HG02610 (cell line): Measurements from ENCODE around the gene FAM3B.

Source experiments
- ATAC-seq: cut with Tn5 transposase; IDR thresholded peaks from one replicate; pipeline ENCODE4 v1.9.1; 2021; ENCODE audit warnings: mild to moderate bottlenecking, moderate library complexity; ENCODE audit not compliant: unreplicated experiment

Gene FAM3B

DNA sequence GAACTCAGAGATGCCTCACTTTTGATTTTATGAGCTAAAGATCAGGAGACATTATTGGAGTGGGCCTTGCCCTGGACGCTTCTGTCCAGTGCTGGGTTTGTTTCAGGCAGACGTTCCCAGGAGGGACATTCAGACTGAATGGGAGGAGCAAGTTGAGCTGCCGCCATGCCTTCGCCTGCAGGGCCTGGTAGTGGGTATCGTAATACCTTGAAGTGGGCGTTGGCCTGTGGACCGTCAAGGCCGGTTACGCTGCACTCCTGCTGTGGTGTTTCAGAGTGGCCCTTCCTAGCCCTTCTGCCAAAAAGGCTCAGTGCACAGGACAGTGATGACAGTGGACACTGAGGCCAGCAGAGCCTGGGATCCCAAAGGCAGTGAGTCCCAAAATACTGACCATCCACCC, 1.6 kb downstream of the FAM3B start:
- ATAC-seq = no peak

DNA sequence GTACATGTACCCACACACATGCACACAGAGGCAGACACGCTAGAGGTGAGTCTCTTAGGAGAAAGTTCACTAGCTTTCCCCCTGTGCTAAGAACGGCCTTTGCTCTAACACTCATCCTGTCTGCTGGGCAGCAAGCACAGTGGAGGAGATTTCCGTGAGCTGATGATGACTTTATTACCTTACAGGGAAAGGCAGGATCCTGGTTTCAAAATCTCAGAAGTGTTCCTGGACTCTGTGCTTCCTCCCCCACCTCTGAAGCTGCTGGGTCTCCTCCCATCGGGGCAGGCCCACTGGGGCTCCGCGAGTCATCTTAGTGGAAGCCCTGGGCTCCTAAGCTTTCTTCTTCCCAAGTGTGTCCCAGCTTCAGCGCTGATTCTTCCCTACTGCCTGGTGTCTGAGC, 2.7 kb downstream of the FAM3B start:
- ATAC-seq = no peak

DNA sequence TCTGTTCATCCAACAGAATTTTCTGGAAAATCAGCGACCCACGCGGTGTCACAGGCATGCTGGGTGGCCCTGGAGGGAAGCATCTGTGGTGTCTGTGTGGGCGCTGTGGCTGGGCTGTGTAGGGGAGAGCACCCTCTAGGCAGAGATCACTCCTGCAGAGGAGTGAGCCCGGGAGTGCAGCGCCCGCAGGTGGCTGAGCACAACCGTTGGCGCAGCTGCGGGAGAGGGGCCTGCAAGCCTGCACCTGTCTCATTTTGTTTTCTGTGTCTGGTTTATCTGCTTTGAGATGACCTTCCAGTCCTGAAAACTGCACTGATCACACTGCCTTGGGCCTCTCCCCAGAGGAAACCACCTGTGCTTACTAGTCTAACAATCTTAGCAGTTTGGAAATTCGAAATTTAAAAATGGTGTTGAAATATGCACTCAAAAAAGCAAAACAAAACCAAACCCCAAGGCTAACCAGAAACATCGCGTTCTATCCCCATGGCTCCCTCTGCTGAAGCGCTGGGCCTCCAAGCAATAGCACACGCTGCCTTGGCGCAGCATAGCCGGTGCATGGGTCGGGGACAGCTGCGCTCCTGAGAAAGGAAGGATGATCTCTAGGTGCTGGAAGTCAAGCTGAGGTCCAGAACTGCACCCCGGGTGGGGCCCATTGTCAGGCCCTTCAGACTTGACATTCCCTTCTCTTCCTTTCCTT, 4.8 kb downstream of the FAM3B start:
- ATAC-seq = no peak

DNA sequence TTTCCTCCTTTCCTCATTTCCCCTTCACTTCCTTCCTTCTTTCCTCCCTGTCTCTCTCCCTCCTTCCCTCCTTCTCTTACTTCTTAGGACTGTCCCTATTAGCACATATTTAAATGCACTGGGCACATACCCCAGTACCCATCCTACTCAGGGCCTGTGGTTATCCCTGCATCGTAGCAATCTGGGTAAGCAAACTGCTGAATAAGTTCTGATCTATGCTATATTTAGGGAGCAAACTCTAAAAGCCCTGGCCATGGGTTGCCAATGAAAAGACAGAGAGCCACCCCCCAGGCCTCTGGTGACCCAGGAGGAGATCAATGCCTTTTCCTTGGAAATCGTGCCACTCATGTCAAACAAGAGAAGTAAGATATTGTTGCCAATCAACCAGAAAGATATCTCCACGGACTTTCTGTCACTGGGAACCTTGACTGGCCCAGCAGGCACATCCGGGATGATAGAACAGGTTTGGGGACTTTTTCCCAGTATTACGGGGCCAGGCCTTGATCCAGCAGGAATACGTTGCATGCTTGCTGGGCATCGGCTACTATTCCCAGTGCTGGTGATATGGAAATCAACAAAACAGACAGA, 5.4 kb downstream of the FAM3B start:
- ATAC-seq = no peak

DNA sequence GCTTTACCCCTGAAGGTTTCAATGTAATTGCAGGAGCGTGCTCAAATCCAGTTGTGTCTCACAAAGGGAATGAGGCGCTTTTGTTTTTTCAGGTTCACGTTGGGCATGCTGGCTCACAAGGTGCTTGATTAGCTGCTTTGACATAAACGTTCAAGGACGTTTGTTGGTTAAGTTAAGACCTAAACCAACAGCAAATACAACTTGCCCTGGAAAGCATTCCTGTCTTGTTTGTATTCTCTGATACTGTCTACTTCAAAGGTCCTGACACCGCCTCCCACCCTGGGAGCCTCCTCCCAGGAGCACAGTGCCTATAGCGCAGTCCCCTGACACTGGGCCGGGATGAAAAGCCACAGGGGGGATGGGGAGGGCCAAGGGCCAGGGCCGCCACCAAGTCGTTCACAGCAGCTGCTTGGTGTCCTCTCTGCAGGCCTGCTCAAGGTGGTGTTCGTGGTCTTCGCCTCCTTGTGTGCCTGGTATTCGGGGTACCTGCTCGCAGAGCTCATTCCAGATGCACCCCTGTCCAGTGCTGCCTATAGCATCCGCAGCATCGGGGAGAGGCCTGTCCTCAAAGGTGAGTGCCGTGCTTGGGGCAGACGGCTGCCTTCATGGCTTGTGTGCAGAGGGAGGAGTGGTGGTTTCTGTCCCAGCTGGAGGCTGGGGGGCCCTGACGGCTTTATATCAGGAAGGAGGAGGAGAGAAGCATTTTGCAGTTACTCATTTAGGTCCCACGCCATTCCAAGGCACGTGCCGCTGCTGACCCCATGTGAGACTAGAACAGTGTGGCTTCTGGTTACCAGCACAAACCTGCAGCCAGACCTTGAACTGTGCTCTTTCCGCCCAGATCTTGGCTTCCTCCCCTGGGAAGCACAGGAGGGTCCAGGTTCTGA, 6.1 kb downstream of the FAM3B start:
- no peak for ATAC-seq

DNA sequence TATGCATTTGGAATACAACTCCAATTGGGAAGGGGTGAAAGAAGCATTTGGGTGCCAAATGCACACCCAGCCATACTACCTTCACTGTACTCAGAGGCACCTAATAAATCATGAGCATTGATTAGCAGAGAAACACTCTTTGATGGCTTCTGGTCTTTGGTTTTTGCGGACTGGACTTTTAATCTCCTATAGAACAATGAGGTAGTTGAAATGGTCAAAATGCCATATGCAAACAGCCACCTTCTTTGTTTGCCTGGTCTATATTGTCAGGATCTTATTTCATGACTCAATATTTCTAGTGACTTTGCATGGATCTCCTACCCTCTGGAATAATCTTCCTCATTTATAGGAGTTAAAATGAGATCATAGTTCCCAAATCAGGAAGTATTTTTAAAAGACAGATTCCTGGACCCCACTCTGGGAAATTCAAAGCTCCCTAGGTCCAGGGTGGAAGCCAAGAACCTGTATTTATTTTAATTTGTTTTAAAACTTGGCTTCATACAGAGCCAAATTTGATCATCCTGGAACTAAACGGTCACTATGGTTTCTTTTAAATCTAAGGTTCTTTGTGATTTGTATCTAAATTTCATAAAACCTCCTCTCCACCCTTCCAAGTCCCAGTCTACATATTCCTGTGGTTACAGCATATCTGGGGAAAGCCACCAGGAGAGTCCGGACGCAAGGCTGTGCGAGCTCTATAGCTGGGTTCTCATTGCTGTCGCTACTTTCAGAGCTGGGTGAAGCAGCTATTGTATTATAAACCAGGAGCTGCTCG, 8.7 kb downstream of the FAM3B start:
- no peak for ATAC-seq

DNA sequence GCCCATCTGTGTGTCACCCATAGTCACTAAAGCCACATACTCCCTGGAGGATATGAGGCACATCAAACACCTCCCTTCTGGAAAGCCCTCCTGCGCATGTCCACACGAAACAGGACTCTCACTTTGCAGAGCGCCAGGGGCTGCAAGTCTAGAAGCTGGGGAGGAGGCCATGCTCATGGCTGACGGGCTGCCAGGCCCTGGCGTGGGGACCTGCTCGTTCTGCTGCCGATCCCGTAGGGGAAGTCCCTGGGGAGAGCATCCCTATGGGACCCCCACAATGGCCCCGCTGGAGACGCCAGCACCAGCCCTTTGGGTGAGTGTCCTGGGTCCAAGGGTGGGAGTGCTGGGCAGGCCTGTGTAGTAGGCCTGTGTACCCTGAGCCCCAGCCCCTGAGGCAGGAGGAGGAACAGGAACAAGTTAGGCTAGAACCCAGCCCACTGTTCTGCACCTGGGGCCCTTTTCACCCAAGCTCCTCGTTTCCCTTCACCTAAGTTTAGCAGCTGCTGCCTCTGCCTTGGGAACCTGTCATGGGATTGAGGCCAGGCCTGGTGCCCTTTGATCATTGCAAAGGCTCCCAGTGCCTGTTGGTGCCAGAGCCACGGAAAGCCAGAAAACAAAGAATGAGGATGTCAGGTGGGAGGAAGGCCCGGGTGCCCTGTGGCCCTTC, 9.9 kb downstream of the FAM3B start:
- ATAC-seq = no peak

DNA sequence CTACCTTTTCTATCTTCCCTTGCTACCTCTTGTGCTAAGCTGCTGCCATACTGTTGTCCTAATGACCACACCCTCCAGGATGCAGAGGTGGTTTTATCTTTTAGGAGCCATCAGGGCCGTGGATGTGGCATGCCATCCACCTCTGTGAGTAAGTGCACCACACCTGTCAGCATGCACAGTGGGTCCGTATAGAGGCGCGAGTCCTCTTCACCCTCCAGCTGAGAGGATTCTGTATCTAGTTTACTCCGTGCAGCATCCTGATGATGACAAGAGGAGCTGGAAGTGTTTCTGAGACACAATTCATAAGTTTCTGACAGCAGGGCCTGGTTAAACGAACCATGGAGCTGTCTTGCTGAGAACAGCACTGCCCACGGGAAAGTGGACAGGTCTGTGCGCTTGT, 11.2 kb downstream of the FAM3B start:
- ATAC-seq = no peak

DNA sequence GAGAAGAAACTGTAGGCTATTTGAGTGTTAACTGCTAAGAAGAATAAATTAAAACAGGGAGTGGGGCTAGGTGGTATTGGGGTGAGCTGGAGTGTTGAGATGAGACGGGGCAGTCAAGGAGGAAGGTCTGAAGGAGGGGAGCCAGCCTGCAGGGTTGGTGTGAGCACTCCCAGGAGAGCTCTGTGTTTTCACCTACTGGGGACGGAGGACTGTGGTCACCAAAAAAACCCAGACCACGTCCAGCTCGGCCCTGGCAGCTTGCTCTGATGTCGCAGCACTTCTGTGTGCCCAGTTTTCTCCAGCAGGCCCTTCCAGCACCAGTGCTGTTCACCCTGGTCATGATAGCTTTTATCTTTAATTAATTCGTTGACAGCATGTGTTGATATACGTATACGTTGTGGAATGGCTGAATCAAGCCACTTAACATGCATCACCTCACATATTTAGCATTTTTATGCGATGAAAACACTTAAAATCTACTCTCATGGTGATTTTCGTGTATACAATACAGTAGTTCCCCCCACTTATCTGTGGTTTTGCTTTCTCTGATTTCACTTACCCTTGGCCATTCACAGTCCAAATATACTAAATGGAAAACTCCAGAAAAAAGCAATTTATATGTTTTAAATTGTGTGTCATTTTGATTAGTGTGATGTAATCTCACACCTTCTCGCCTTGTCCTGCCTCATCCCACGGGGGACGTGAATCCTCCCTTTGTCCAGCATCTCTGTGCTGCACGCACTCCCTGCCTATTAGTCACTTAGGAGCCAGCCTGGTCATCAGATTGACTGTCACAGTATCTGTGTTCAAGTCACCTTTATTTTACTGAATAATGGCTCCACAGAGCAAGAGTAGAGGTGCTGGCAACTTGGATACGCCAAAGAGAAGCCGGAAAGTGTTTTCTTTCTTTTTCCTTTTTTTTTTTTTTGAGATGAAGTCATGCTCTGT, 12.3 kb downstream of the FAM3B start:
- no peak for ATAC-seq

DNA sequence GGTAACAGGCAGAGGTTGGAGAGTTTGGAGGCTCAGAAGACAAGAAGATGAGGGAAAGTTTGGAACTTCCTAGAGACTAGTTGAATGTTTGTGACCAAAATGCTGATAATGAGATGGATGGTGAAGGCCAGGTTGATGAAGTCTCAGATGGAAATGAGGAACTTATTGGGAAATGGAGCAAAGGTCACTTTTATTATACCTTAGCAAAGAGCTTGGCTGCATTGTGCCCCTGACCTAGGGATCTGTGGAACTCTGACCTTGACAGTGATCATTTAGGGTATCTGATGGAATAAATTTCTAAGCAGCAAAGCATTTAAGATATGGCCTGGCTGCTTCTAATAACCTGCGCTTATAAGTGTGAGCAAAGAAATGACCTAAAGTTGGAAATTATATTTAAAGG, 17.2 kb downstream of the FAM3B start:
- no peak for ATAC-seq

DNA sequence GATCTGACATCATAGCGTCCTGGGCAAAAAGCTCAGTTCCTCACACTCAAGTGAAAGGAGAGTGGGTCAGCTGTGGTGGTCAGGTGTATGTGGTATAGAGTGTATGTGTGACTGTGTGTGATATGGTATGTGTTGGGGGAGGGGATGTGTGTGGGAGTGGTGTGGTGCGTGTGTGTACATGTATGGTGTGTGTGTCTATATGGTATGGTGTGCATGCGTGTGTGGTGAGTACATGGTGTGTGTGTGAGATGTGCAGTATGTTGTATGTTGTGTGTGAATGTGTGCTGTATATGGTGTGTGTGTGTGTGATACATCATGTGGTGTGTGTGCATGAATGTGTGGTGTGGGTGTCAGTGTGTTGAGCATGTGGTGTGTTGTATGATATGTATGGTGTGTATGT, 20.9 kb downstream of the FAM3B start:
- no peak for ATAC-seq

DNA sequence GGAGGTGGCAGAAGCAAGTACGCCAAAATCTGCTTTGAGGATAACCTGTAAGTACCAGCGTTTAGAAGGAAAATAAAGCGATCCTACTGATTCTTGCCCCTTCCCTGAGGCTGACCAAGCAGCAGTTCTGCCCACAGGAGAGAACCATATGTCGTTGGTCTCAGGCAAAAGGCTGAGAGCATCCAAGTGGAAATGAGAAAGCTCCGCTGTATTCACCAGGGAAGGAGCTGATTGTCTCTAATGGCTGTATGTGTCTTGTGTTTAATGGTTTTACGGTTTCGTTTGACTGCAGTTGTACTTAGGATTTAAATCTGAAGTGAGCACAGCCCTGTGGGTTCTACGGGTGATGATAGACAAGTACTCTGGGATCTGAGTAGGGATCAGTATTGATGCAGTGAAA, 21.9 kb downstream of the FAM3B start:
- no peak for ATAC-seq

DNA sequence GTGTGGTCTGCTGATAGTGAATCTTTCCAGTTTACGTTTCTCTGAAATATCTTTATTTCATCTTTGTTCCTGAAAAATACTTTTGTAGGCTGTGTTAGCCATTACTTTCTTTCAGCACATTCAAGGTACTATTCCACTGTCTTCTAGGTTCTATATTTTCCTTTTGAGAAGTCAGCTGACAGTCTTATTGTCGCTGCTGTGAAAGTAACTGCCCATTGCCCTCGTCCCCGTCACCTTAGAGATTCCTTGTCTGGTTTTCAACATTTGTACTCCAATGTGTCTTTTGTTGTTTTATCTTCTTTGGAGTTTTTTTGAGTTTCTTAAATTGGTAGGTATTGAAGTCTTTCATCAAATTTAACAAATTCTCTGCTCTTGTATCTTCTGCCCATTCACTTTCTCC, 25.4 kb downstream of the FAM3B start:
- ATAC-seq = no peak

DNA sequence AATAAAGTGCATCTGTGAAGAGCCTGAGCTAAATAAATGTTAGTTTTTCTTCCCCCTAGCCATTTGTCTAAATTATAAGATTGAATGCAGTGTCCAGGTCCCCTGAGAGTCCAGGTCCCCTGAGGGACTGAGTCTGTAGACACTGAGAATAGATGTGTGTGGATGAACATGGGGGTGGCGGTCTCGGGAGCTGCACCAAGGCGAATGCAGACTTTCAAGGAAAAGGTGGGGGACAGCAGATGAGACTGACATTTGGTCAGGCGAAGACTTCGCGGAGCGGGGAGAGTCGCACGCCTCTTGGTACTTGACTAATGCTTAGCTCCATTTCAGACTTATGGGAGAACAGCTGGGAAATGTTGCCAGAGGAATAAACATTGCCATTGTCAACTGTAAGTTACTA, 27.5 kb downstream of the FAM3B start:
- ATAC-seq = no peak

DNA sequence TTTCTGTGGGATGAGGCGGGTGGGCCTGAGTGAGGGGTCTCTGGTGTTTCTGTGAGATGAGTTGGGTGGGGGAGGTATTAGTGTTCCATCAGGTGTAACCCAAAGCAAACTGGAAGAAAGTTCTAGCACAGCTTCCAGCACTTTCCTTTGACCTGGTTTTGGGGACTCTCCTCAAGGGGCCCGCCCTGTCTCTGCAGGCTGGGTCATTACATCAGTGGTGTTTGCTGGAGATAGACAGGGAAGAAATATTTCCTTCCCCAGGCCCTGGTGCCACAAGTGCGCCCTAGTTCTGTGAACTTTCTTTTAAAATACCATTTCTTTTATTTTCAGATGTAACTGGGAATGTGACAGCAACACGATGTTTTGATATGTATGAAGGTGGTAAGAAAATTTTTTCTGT, 28.8 kb downstream of the FAM3B start:
- ATAC-seq = no peak

DNA sequence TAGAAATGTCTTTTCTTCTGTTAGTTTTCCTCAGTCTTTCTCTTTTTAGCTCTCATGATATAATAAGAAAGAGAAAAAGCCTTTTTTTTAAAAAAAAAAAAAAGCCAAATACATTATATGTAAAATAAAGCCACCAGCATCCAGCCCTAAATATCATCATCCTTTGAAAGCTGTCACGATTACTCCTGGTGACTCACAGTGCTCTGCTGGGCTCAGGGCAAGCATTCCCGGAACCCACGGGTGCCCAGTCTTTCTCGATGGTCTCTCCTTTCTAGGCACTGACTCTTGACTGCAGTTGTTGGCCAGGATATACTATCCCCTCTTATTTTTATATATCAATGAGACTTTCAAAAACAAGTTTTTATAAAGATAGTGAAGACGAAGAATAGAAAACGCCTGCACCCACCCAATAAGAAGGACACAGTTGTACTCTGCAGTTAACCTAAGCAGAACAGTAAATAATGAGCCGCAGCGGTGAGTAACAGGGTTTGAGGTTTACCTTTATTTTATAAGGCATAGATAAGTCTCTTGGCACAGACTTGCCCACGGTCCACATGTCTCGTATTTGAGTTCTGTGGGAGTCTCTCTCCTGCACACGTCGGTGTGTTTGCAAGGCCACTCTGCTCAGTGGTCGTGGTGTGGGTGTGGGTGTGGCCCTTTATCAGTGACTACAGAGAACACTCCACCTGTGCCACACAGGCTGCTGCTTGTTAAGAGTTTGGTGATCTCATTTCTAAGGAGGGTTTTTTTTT, 29.5 kb downstream of the FAM3B start:
- no peak for ATAC-seq

DNA sequence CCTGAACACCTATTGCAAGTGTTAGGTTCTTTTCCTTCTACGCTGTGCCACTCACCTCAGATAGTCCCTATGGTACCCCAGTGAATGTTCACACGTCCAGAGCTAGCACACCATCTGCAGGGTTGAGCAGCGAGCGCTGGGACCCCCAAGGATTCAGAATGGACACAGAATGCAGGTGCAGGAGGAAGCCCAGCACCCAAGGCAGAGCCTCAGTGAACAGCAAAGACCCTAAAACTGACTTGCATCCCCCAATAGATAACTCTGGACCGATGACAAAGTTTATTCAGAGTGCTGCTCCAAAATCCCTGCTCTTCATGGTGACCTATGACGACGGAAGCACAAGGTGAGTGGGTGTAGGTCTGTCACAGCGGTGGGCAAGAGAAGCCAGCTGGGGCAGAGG, 30.2 kb downstream of the FAM3B start:
- no peak for ATAC-seq

DNA sequence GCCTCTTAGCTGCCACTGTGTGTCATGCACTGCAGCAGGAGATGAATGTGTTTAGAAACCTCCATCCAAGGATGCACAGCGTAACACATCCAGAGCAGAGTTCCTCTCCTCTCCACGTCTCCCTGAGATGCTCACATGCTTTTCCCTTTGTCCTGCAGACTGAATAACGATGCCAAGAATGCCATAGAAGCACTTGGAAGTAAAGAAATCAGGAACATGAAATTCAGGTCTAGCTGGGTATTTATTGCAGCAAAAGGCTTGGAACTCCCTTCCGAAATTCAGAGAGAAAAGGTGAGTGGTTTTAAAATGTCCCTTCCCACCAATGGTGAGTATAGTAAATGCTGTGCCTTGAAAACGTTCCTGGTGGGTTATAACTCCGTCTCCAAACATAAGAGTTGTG, 31.8 kb downstream of the FAM3B start:
- ATAC-seq = no peak

DNA sequence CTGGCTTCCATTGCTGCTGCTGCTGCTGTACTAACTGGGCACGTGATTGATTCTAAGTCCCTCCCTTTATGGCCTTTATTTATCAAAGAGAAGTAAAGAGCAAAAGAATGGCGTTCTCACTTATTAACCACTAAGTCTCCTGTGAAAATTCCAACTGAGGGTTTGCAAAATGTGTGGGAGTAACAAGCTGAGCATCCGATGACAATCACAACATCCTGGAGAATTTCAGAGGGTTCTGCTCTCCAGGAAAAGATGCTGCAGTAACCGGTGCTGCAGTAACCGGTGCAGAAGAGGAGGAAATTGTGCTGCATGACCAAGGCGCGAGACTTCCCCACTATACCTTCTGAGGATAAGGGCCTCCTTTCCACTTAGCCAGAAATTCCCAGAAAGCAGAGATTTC, 32.5 kb downstream of the FAM3B start:
- ATAC-seq = no peak
